Gastroesophageal sphincter (tissue), 3 donors: ENCODE results near the gene CD93.

Source experiments
- EP300 ChIP-seq: sonication (generic); formaldehyde crosslinking; IDR thresholded peaks from one replicate; pipeline ENCODE4 v1.6.1; 2017; ENCODE audit warnings: antibody characterized with exemption, mild to moderate bottlenecking
- POLR2A ChIP-seq, 2 donors: fragments of 450-650 bp; IDR thresholded peaks; one replicate each; pipeline ENCODE4 v1.6.1; 2017; ENCODE audit warnings: antibody characterized with exemption in 2 of 2, mild to moderate bottlenecking in 2 of 2, moderate library complexity in 1 of 2
- POLR2AphosphoS5 ChIP-seq: sonication (generic); formaldehyde crosslinking; IDR thresholded peaks from one replicate; pipeline ENCODE4 v1.6.1; 2017; ENCODE audit warnings: antibody characterized with exemption
- TF ChIP-seq, protein P1 (sequence below), 4 experiments: fragments of 200-600 bp in 2 of 4; fragments of 450-650 bp in 2 of 4; sonication (generic) in 1 of 4; IDR thresholded peaks; one replicate each; pipeline ENCODE4 v1.5.1; 2017 to 2019; ENCODE audit warnings: antibody characterized with exemption in 4 of 4, mild to moderate bottlenecking in 2 of 4, moderate library complexity in 2 of 4

DNA sequence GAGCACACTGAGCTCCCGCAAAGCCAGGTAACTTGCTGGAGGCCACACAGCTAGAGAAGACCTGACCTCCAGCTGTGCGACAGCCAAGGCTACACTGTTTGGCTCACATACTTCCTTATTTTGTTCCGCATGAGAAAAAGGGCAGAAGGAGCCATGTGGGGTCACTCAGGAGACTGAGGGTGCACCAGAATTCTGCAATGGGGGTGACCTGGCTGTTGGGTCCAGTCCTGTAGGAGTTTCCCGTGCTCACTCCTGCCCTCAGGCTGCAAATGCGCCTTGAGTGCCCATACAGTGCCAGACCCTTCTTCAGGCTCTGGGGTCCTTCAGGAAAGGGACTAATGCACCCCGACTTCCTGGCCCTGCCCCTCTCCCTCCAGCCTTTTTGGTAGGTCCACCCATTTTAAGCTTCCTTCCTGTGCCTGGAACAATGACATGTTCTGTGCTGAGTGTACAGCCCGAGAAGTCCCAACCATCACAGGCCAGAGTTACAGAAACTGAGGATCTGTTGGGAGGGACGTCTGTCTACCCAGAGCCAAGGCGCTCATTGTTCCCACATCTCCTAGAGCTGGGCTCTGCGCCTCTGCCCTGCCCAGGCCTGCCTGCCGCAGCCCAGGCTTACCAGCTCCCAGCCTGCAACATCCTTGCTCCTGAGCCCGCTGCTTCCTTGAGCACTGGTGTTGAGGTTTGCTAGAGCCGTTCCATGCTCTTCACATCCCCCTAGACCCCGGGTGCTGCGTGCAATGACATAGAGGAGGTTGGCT lies 33.5 kb upstream of the CD93 start:
- TF ChIP-seq POLR2A (IDR thresholded peaks at IDR 0.05) (no peak), POLR2AphosphoS5 (peak; percentile 26), EP300 (no peak)
- TF ChIP-seq, protein P1, sequence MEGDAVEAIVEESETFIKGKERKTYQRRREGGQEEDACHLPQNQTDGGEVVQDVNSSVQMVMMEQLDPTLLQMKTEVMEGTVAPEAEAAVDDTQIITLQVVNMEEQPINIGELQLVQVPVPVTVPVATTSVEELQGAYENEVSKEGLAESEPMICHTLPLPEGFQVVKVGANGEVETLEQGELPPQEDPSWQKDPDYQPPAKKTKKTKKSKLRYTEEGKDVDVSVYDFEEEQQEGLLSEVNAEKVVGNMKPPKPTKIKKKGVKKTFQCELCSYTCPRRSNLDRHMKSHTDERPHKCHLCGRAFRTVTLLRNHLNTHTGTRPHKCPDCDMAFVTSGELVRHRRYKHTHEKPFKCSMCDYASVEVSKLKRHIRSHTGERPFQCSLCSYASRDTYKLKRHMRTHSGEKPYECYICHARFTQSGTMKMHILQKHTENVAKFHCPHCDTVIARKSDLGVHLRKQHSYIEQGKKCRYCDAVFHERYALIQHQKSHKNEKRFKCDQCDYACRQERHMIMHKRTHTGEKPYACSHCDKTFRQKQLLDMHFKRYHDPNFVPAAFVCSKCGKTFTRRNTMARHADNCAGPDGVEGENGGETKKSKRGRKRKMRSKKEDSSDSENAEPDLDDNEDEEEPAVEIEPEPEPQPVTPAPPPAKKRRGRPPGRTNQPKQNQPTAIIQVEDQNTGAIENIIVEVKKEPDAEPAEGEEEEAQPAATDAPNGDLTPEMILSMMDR (IDR thresholded peaks at IDR 0.05), result no peak
